UCSD-AML1 (cell line): ENCODE results near the gene NT5C3B.
"Not testable (repeated sequence)": the region's sequence is repeated elsewhere in the genome, so short reads cannot be mapped to it uniquely, and the experiment has no call there.

Experiments
- DNase-seq: peaks from one replicate; lab custom pipeline; 2025; ENCODE audit not compliant: unreplicated experiment; lab: John Stamatoyannopoulos, UW

NT5C3B gene

GRCh38 chr17:41785091-41785858 lies 50.8 kb downstream of the NT5C3B start:
- peak; percentile 92 for DNase-seq

DNA sequence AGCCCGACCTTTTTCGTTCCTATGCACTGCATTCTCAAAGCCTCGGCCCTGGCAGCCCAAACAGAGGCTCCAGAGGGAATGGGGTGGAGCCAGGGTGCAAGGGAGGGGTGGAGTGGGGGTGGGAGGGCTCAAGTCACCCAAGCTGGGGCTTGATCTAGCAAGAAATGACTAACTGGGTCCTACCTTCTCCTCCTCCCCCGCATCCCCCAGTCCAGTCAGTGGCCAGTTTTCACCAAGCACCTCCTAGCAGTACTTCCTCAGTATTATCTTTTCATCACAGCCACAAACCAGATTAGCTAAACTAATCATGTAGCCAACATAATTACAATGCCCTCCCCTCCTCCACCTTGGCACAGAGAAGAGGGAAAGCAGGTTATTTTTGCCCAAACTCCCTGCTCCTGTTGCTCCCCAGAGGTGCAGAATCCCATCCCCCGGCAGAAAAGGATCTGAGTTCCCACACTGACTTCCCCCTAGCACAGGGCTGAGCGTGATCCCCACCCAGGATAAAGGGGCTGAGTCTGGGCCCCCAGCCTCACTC lies 51.8 kb downstream of the NT5C3B start:
- DNase-seq = peak; percentile 83

DNA sequence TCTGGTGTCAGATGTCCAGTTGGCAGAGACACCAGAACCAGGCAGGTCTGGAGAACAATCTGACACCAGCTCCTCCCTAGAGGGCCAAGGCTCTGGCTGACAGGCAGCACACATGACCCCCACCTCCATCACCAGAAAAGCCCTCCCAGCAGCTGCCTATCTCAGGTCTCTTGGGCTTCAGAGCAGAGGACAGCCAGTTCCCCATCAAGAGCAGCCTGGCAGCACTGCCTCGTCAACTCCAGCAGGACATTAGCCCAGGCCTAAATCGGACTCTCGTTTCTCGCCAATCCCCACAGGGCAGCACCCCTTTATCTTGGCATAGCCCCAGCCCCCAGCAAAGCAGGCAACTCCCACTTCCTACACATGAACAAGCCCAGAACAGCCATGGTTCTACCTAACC lies 53.9 kb downstream of the NT5C3B start:
- no peak for DNase-seq

DNA sequence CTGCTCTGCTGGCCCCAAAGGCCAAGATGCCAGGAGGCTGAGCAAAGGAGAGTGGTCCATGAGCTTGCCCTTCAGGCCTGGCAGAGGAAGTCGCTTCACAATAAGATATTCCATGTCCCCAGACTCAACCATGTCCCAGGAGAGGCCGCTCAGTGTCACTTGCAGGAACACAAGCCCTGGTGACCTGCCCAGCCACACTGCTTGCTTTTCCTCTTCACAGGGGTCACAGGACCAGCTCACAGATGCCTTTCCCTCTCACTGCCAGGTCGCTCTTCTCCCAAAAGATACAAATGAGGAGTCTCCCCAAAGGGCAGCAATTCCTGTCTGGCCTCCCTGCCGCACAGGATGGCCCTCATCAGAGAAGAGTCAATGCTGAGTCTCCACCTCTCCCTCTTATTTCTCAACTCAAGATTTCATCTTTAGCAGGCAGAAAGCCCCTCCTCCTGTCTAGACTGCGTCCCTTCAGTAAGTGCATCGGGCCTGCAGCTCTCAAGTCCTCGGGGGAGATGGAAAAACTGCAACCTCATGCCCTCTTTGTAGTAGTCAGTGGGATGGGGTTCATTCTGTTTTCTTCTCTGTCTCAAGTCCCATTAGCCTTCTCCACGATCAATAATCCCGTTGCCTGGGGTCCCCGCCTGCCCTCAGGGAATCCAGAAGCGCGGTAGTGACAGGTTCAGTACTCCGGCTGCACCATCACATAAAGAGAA lies 54.5 kb downstream of the NT5C3B start:
- no peak for DNase-seq

DNA sequence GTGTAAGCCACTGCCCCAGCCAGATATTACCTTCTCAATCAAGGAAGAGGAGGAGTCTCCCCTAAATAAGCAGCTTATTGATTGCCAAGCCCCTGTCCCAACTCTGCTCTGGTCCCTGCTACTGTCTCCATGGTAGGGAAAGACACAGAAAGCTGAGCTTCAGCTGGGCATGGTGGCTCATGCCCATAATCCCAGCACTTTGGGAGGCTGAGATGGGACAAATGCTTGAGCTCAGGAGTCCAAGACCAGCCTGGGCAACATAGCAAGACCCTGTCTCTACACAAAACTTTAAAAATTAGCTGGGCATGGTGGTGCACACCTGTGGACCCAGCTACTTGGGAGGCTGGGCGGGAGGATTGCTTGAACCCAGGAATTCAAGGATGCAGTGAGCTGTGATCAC lies 56.1 kb downstream of the NT5C3B start:
- no peak for DNase-seq

- DNase-seq = peak; percentile 80
Observed at GRCh38 chr17:41777574-41778188, 58.4 kb downstream of the NT5C3B start.

DNA sequence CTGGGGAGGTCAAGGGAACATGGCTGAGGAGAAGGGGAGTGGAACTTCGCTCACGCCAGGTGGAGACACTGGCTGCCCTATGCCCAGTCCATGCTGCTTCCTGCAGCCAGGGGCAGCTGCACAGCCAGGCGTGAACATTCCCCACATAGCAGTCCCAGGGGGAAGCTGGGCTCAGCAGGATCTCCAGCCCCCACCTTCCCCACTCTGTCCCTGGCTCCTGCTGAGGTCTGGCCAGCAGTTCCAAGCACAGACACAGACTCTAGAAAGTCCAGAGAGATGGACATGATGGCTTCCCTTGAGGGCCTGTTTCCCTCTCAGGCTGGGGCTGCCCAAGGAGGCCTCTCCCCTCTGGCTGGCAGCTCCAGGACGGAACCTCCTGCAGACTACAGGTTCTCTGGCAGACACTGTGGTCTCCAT lies 58.9 kb downstream of the NT5C3B start:
- no peak for DNase-seq

GRCh38 chr17:41776262-41776900 lies 59.7 kb downstream of the NT5C3B start:
- DNase-seq = not testable (repeated sequence)

- DNase-seq = no peak
Observed at GRCh38 chr17:41775394-41776226, 60.4 kb downstream of the NT5C3B start.
